Fibroblast of the aortic adventitia (primary cell): ENCODE data around the gene MEF2D. TPM values are rescaled to one million over a fixed set of nuclear protein-coding genes. Genes with fewer than 3 reads are reported as not detected.

Experiments used
- DNase-seq: peaks from one replicate; pipeline ENCODE4 v3.0.0-alpha.2; 2010; ENCODE audit warnings: low read depth
- H3K4me3 ChIP-seq: 2 replicates; pipeline ENCODE4 v1.5.1; 2011; ENCODE audit warnings: low read depth, mild to moderate bottlenecking, control low read depth, low read length, moderate library complexity
- CTCF ChIP-seq: IDR thresholded peaks from 2 replicates; pipeline ENCODE4 v1.5.1; 2011; ENCODE audit warnings: mild to moderate bottlenecking, low read length, control low read depth, inconsistent platforms; ENCODE audit not compliant: insufficient read depth
- total RNA-seq: library from RNA; depleted of rRNA; stranded (reverse); fragments of >200 nt; gene quantifications from 2 replicates; pipeline ENCODE4 v1.2.3, GENCODE V29; 2012; ENCODE audit warnings: low replicate concordance

Gene MEF2D
- total RNA-seq, 1 donor = 11.6 TPM

- TF ChIP-seq CTCF = no peak
- DNase-seq = no peak
Observed at GRCh38 chr1:156544592-156545102, 44.1 kb upstream of the MEF2D start.

DNA sequence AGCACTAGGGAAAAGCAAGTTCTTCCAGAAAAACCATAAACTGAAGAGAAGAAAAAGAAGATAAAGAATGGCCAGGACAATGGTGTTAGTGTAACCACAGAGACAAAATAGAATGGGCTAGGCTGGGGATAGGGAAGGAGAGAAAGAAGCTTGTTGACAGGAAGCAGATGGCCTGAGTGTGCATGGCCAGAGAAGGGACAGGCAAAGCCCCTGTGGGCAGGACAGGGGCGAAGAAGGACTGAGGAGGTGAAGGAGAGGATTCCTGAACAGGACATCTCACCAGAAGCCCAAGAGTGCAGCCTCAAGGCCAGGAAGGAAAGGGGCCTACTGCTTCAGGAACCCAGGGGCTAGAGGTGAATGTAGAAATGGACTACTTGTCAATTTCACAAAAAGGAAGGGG lies 42.5 kb upstream of the MEF2D start:
- DNase-seq = no peak
- no peak overlapping the region for H3K4me3 ChIP-seq
- TF ChIP-seq CTCF = no peak

More at GRCh38 chr1:156544592-156545102, 44.1 kb upstream of the MEF2D start:
- H3K4me3 ChIP-seq = no peak overlapping the region

DNA sequence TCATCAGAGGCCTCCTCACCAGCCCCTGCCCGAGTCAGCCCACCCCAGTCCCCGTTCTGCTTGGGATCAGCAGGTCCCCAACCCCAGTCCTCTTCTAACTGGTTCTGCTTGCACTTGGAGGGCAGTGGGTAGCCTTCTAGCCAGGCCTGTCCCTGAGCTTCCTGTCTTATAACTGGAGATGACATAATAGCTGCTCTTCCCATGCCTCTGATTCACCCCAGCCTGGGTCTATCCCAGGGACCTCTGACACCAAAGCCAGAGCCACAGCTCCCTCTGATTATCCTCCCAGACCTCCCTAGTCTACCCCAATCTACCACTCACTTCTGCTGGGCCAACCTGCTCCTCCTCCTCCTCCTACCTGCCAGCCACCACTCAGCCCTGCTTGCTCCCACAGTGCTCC lies 40.4 kb upstream of the MEF2D start:
- TF ChIP-seq CTCF = no peak
- DNase-seq = no peak
- H3K4me3 ChIP-seq = no peak overlapping the region

GRCh38 chr1:156539818-156540355 lies 39.3 kb upstream of the MEF2D start:
- no peak for TF ChIP-seq CTCF
- no peak for DNase-seq
- no peak overlapping the region for H3K4me3 ChIP-seq

DNA sequence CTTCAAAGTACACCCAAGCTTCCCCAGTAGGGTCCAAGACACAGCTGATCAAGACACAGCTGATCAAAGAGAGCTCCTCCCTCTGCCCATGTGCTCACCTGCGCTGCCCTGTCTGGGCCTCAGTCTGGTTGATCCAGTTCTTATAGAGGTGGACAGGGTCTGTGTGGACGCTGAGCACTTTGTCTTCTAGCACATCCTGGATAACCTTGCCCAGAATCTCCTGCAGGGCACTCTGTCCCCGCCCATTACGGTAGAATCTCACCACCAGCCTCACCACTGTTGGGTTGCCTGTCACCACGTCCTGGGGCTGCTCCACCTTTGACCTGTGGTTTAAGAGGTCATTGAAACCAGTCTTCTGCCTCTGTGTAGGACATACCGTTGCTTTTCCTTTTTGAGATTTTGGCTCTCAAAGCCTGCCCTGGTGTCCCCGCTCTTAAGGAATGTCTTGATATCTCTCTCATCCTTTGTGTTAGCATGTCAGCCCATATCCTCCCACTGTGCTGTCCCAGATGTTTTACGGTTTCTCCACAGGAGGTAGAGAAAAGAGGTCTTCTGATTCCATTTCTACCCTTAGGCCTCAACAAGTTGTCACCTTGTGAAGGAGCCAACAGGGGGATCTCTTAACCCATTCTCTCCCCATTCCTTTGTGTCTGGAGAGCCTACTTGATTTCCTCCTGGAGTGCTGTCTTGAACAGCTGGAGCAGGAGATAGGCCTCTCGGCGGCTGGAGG lies 38.3 kb upstream of the MEF2D start:
- no peak for TF ChIP-seq CTCF
- no peak for DNase-seq
- H3K4me3 ChIP-seq = no peak overlapping the region

DNA sequence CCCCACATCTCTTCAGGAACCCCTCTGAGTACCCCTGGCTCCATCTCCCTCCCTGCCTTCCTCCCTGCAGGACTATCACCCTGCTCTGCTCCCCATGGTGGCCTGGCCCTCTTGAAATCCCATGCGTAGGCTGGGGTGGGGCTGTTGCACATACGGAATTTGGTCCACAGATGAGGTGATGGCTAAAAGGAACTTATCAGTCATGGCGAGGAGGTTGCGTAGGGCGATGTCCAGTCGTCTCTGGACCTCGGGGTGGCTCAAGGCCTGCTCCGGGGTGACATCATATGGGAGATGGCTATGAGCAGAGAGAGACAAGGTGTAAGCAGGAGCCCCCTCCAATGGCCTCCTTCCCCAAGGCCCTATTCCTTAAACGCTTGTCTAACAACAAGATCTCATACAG lies 36.5 kb upstream of the MEF2D start:
- no peak for DNase-seq
- no peak overlapping the region for H3K4me3 ChIP-seq
- no peak for TF ChIP-seq CTCF
